ENCODE data around the gene DOCK10.

Gene DOCK10

GRCh38 chr2:225036431-225036830 lies 5.8 kb downstream of the DOCK10 start:
- H3K27me3 ChIP-seq = peaks cover 8% of the 10 kb centered on the region
- no peaks in the 10 kb centered on the region for H3K9me3 ChIP-seq
- no peak for TF ChIP-seq CTCF (IDR thresholded peaks at IDR 0.05)
- H3K4me3 ChIP-seq (ENCODE audit: low read depth in 1 of 2, low read length in 1 of 2) = no peak overlapping the region
- no peaks in the 10 kb centered on the region for H3K36me3 ChIP-seq
- no peak overlapping the region for H3K27ac ChIP-seq
- peaks cover 7 to 18% of the 10 kb centered on the region in 2 experiments for H3K4me1 ChIP-seq (ENCODE audit: control insufficient read depth in 1 of 2, insufficient read depth in 1 of 2, low read depth in 1 of 2, low read length in 1 of 2)

- Histone ChIP-seq H3K36me3 (no peaks in the 10 kb centered on the region), H3K9me3 (no peaks in the 10 kb centered on the region), H3K27ac (no peak overlapping the region), H3K4me1 (ENCODE audit: control insufficient read depth in 1 of 2, insufficient read depth in 1 of 2, low read depth in 1 of 2, low read length in 1 of 2) (peaks cover 0 to 8% of the 10 kb centered on the region in 2 experiments), H3K4me3 (ENCODE audit: low read depth in 1 of 2, low read length in 1 of 2) (no peak overlapping the region), H3K27me3 (no peaks in the 10 kb centered on the region)
- no peak for TF ChIP-seq CTCF (IDR thresholded peaks at IDR 0.05)
These were observed 8.6 kb downstream of the DOCK10 start for GRCh38 chr2:225033440-225034318.

GRCh38 chr2:225032246-225032645 lies 10.0 kb downstream of the DOCK10 start:
- H3K27ac ChIP-seq = no peak overlapping the region
- H3K27me3 ChIP-seq = no peaks in the 10 kb centered on the region
- peaks cover 2 to 12% of the 10 kb centered on the region in 2 experiments for H3K4me1 ChIP-seq (ENCODE audit: control insufficient read depth in 1 of 2, insufficient read depth in 1 of 2, low read depth in 1 of 2, low read length in 1 of 2)
- no peak overlapping the region for H3K4me3 ChIP-seq (ENCODE audit: low read depth in 1 of 2, low read length in 1 of 2)
- TF ChIP-seq CTCF (IDR thresholded peaks at IDR 0.05) = no peak
- H3K9me3 ChIP-seq = no peaks in the 10 kb centered on the region
- no peaks in the 10 kb centered on the region for H3K36me3 ChIP-seq

GRCh38 chr2:225031599-225031998 lies 10.7 kb downstream of the DOCK10 start:
- no peak overlapping the region for H3K27ac ChIP-seq
- H3K4me1 ChIP-seq (ENCODE audit: control insufficient read depth in 1 of 2, insufficient read depth in 1 of 2, low read depth in 1 of 2, low read length in 1 of 2) = peaks cover 8 to 15% of the 10 kb centered on the region in 2 experiments
- no peaks in the 10 kb centered on the region for H3K27me3 ChIP-seq
- TF ChIP-seq CTCF (IDR thresholded peaks at IDR 0.05) = no peak
- H3K9me3 ChIP-seq = no peaks in the 10 kb centered on the region
- no peak overlapping the region for H3K4me3 ChIP-seq (ENCODE audit: low read depth in 1 of 2, low read length in 1 of 2)
- H3K36me3 ChIP-seq = no peaks in the 10 kb centered on the region

GRCh38 chr2:225030893-225031292 lies 11.4 kb downstream of the DOCK10 start:
- no peak overlapping the region for H3K4me3 ChIP-seq (ENCODE audit: low read depth in 1 of 2, low read length in 1 of 2)
- no peaks in the 10 kb centered on the region for H3K36me3 ChIP-seq
- no peak for TF ChIP-seq CTCF (IDR thresholded peaks at IDR 0.05)
- peaks cover 15 to 22% of the 10 kb centered on the region in 2 experiments for H3K4me1 ChIP-seq (ENCODE audit: control insufficient read depth in 1 of 2, insufficient read depth in 1 of 2, low read depth in 1 of 2, low read length in 1 of 2)
- H3K27me3 ChIP-seq = no peaks in the 10 kb centered on the region
- no peak overlapping the region for H3K27ac ChIP-seq
- no peaks in the 10 kb centered on the region for H3K9me3 ChIP-seq

Measured in neutrophil (primary cell).